Muscle of arm (tissue), 12 donors: Measurements from ENCODE around the gene ITGA11. TPM values are rescaled to one million over a fixed set of nuclear protein-coding genes. Genes with fewer than 3 reads are reported as not detected.

Experiments
- DNase-seq: peaks from one replicate; pipeline ENCODE4 v3.0.0-alpha.2; 2013
- polyA plus RNA-seq, 12 donors: library from polyadenylated mRNA; unstranded; fragments of 120-200 nt; gene quantifications; one replicate each; pipeline ENCODE4 v1.2.1, GENCODE V29; 2013; ENCODE audit not compliant: insufficient read length in 12 of 12

The ITGA11 gene
- polyA plus RNA-seq, 12 donors: 2.3 to 7.0 (median 3.7) TPM; not detected in 1

DNA sequence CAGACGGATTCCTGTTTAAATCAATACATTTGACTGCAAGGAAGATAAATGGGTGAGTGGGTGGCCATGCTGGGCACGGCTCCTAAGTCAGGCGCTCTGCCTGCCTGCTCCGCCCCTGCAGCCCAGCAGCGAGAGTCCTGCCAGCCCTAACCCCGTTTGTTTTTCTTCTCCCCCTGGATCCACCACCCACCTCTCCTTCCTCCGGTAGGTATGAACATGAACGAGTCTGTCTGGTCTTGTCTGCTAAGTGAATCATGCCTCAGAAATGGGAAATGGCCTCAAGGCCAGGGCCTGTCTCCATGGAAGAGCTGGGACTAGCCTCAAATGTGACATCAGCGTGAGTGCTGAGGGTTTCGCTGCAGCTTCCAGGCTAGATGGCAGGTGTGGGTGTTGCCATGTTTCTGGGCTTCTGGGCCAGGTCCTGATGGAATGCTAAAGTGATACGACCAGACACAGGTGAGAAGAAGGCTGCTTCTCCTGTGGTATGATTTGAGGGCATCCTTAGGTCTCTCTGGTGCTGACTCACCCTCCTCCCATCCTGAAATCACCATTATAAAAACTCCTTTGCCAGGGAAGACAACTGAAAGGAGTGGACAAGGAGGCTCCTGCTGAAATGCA, 160.0 kb downstream of the ITGA11 start:
- no peak for DNase-seq

DNA sequence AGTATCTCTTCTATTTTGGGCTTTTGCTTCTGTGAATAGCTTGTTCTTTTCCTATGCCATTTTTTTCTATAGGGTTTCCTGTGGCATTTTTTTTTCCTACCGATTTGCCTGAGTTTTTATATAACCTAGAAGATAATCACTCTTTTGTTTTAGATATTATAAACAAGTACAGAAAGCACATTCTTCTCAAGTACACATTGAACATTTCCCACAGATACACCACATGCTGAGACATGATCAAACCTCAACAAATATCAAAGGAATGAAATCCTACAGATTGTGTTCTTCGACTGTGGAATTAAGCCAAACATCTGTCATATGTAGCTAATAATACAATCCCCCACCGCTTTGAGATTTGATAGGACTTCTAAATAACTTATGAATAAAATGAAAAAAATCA, 163.6 kb downstream of the ITGA11 start:
- DNase-seq: no peak

DNA sequence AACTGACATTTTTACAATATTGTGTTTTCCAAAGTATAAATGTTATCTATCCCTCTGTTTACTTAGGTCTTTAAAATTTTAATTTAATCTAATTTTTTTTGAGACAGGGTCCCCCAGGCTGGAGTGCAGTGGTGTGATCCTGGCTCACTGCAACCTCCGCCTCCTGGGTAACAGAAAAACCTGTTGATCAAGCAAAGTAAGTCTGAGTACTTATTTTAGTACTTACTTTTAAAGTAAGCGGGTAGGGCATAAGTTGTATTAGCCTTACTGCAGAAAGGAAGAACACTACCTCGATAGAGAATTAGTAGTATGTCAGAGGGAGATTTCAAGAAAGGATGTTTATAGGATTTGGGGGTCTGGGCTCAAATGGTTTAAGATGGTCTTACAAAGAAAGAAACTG, 166.3 kb downstream of the ITGA11 start:
- DNase-seq: no peak

DNA sequence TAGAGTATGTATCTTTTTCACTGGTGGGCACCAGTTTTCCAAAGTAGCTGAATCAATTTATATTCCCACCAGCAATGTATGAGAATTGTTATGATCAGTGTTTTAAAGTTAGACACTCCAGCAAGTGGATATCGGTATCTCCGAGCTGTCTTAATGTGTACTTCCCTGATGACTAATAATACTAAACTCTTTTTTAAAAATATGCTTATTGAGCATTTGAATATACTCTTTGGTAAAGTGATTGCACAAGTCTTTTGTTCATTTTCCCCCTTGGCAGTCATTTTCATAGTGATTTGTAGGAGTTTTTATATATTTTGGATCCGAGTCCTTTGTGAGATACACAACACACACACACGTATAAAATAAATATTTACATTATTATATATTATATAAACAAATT, 166.9 kb downstream of the ITGA11 start:
- no peak for DNase-seq

DNA sequence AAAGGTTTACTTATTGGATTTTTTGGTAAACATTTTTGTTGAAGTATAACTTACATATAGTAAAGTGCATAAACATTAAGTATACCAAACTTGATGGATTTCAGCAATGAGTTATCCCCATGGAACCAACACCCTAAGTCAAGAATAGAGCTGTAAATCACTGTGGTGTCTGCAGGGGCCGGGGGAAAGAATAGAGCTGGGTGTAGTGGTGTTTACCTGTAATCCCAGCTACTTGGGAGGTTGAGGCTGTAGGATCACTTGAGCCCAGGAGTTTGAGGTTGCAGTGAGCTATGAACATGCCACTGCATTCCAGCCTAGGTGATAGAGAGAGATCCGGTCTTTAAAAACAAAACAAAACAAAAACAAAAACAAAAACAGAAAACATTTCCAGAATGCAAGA, 167.7 kb downstream of the ITGA11 start:
- no peak for DNase-seq

DNA sequence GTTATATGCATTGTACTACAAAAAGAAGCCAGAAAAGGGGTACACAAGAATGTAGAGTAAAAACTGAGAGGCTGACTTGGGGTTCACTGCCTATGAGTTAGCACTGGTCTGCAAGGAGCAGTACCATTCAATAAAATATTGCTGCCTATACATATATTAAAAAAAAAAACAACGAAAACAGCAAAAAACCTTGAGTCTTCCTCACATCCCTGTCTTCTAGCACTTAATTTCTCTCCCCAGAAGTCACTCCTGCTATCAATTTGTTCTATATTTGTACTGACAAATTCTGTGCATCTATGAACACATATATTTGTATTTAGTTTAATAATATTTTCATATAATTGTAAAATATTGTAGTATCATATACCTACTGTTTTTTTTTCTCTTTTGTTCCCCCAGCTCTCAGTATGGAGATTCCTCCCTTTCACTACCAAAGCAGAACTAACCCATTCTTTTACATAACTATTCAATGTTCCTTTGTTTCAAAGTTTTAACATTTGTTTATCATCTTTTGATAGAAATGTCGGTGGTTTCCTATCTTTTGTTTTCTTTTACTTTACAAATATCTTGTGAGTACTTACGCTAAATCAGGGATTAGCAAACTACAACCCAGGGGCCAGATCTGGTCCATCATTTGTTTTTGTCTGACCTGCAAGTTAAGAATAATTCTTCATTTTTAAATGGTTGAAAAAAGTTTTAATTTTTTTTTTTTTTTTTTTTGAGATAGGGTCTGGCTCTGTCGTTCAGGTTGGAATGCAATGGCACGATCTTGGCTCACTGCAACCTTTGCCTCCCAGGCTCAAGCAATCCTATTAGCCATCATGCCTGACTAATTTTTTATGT, 169.2 kb downstream of the ITGA11 start:
- DNase-seq: no peak

DNA sequence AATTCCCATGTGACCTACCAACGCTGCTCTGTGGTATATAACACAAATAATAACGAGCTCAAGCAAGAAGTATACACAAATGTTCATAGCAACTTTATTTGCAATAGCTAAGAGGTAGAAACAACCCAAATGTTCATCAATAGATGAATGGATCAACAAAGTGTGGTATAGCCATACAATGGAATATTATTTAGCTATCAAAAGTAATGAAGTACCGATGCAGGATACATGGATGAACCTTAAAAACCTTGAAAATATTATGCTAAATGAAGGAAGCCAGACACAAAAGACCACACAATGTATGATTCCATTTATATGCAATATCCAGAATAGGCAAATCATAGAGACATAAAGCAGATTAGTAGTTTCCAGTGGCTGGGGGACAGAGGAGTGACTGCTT, 170.0 kb downstream of the ITGA11 start:
- no peak for DNase-seq

DNA sequence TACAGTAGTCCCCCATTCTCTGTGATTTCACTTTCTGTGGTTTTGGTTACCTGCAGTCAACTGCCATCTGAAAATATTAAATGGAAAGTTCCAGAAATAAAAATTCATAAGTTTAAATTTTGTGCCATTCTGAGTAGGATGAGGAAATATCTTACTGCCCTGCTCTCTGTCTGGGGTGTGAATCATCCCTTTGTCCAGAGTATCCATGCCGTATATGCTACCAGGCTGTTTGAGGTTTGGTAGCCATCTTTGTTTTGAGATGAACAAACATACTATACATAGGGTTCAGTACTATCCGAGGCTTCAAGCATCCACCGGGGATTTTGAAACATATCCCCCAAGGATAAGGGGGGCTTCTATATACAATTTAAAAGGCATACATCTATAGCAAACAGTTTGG, 170.7 kb downstream of the ITGA11 start:
- DNase-seq: no peak

DNA sequence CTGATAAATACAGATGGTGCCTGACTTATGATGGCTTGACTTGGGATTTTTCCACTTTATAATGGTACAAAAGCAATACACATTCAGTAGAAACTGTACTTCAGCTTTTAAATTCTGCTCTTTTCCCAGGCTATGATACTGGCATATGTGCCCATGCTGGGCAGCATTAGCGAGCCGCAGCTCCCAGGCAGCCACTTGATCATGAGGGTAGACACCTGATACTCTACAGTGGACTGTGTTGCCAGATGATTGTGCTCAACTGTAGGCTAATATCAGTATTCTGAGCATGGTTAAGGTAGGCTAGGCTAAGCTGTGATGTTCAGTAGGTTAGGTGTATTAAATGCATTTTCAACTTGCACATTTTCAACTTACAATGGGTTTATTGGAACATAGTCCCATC, 172.1 kb downstream of the ITGA11 start:
- DNase-seq: no peak

DNA sequence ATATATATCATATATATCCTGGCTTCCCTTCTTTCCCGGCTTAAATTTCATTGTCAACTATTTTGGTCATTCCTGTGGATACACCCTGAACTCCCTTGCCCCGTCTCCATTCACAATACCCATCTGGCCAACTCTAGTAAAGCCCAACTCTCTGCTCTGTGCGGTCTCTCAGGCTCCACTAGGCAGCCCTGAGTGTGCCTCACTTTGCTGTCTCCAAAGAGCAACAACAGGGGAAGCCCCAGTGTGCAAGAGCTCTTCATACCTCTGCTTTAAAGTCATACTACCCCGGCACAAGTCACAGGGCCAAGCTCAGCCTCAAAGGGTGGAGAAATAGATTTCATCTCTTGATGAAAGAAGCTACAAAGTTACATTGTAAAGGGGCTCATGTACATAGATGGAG, 173.3 kb downstream of the ITGA11 start:
- no peak for DNase-seq

DNA sequence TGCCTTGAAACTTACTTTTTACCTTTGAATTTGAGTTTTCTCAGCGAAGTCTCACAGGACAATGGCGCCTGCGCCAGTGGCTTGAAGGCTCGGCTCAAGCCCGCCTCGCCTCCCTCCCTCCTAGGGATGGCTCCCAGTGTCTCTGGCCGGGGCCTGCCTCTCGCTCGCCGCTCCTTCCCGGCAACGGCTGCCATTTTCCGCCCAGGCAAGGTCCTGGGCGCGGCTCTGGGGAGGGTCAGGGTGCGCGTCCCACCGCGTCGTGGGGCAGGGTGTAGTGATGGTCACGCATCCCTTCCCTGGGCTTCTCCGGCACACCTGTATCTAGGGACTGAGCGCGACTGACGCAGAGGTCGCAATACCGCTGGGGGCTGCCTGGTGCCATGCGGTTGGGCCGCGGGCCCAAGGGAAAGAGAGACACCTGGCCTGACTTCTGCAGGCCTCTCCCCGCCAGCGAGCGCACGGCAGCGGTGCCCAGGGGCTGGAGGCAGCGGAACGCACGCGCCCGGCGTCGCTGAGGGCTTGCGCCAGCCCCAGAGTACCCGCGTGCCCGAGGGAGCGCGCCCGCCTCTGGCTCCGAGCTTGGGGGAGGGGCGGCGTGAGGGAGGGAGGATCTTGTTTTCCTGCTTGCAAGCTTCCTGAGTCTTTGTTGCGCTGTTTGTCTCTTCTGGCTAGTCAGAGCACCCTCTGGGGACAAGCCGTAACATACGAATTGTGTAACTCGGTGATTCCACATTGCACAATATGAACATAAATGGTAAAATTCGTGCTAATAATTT, 175.1 kb downstream of the ITGA11 start:
- peak; percentile 69 for DNase-seq

DNA sequence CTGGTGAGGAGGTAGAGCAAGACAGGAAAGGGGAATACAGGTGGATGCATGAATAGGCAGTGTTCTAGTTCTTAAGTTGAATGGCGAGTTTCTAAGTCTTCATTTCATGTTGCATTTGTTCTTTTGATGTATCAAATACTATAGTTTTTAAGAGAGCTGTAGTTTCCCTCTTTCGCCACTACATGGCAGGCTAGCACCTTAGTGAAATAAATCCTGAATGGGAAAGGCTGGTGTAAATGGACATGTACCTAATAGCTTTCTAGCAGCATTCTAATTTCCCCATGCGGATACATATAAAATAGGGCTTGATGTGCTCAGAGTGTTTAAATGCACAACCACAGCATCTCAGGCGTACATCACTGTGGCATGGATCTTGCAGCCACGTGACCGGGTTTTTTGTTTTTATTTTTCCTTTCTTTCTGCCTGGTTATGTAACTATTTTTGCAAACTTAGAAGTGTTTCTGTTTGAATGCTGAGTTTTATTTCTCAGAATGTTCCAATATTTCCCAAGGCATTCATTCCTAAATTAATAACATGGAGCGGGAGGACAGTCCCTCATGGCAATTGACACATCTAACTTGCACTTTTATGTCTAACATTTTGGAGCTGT, 178.9 kb downstream of the ITGA11 start:
- DNase-seq: peak; percentile 63

DNA sequence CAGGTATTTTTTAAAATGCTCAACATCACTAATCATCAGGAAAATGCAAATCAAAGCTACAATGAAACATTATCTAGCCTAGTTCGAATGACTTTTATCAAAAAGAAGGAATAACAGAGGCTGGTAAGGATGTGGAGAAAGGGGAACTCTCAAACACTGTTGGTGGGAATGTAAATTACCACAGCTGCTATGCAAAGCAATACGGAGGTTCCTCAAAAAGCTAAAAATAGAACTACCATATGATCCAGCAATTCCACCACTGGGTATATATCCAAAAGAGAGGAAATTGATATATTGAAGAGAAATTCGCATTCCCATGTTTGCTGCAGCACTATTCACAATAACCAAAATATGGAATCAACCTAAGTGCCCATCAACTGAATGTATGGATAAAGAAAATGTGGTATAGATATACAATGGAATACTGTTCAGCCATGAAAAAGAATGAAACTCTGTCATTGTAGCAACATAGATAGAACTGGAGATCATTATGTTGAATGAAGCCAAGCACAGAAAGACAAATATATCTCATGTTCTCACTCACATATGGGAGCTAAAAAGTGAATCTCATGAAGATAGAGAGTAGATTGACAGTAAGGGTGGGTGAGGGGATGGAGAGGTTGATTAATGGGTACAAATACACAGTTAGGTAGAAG, 182.8 kb downstream of the ITGA11 start:
- no peak for DNase-seq

Other genes starting within 250 kb of the ITGA11 start
- gene CALML4, start 226.8 kb downstream of the ITGA11 start, polyA plus RNA-seq: 10 to 100 TPM in 3 of 12 donors, 1 to 10 TPM in 7, not detected in 2; 5.2 to 17.7 (median 8.5) TPM
- 10 to 100 TPM in 11 of 12 donors, not detected in 1; 13.9 to 38.4 (median 17.9) TPM for gene CLN6, start 202.4 kb downstream of the ITGA11 start, polyA plus RNA-seq
- 10 to 100 TPM in 11 of 12 donors, not detected in 1; 35.0 to 51.6 (median 41.1) TPM for gene FEM1B, start 154.4 kb downstream of the ITGA11 start, polyA plus RNA-seq
- 10 to 100 TPM in 1 of 12 donors, 1 to 10 TPM in 10, not detected in 1; 4.3 to 10.6 (median 6.0) TPM for gene CORO2B, start 146.8 kb upstream of the ITGA11 start, polyA plus RNA-seq